IMR-90 (cell line): ENCODE data around the gene CNNM2. TPM values are rescaled to one million over a fixed set of nuclear protein-coding genes. Genes with fewer than 3 reads are reported as not detected.

ENCODE experiments used
- ATAC-seq: fragments of 200-7000 bp; cut with Tn5 transposase; 2 replicates; pipeline ENCODE4 v1.9.1; 2020; ENCODE audit warnings: low read depth, mild to moderate bottlenecking, moderate library complexity
- BruUV-seq: library from RNA; stranded (reverse); fragments of 400-500 nt; replicated peaks from 2 replicates; lab custom pipeline; 2021; lab: Mats Ljungman, UMichigan
- CTCF ChIA-PET: fragments of 300-600 bp; formaldehyde crosslinking; extraction: SDS; loops from one replicate; lab custom pipeline; 2021; ENCODE audit warnings: antibody characterized with exemption; lab: Yijun Ruan, JAX
- POLR2A ChIA-PET: fragments of 300-600 bp; sonication (Branson Sonifier 250); formaldehyde crosslinking; loops from one replicate; lab custom pipeline; 2022; ENCODE audit warnings: antibody characterized with exemption; ENCODE audit not compliant: unreplicated experiment; lab: Charles Lee
- DNase-seq: peaks from one replicate; pipeline ENCODE4 v3.0.0; 2013
- H2AFZ ChIP-seq: replicated peaks from 2 replicates; pipeline ENCODE3; 2013; ENCODE audit warnings: low read length, mild to moderate bottlenecking; ENCODE audit not compliant: poor library complexity
- H2AK5ac ChIP-seq: 2 replicates; pipeline ENCODE4 v1.6.1; 2013; ENCODE audit warnings: low read depth, low read length, inconsistent platforms
- H2AK9ac ChIP-seq: replicated peaks from 2 replicates; pipeline ENCODE3; 2013; ENCODE audit warnings: mild to moderate bottlenecking, low read depth, low read length, moderate library complexity; ENCODE audit not compliant: poor library complexity
- H2BK120ac ChIP-seq: 2 replicates; pipeline ENCODE4 v1.6.1; 2013; ENCODE audit warnings: low read depth, low read length, inconsistent platforms
- H2BK15ac ChIP-seq: 3 replicates; pipeline ENCODE4 v1.6.1; 2013; ENCODE audit warnings: low read depth, low read length, inconsistent platforms
- H2BK20ac ChIP-seq: 2 replicates; pipeline ENCODE4 v1.6.1; 2013; ENCODE audit warnings: low read depth, mild to moderate bottlenecking, inconsistent platforms, low read length, moderate library complexity
- H2BK5ac ChIP-seq: 2 replicates; pipeline ENCODE4 v1.6.1; 2013; ENCODE audit warnings: mild to moderate bottlenecking, low read depth, low read length, inconsistent platforms; ENCODE audit not compliant: poor library complexity, severe bottlenecking
- H3K14ac ChIP-seq: replicated peaks from 2 replicates; pipeline ENCODE4 v1.6.1; 2013; ENCODE audit warnings: low read depth, low read length, inconsistent platforms
- H3K18ac ChIP-seq: 2 replicates; pipeline ENCODE4 v1.6.1; 2013; ENCODE audit warnings: low read depth, low read length, control low read depth
- H3K23ac ChIP-seq: 2 replicates; pipeline ENCODE4 v1.6.1; 2013; ENCODE audit warnings: low read depth, low read length, inconsistent platforms
- H3K27ac ChIP-seq: 2 replicates; pipeline ENCODE4 v1.5.1; 2013; ENCODE audit warnings: mild to moderate bottlenecking, control low read depth, low read length; ENCODE audit not compliant: insufficient read depth
- H3K27me3 ChIP-seq: 2 replicates; pipeline ENCODE4 v1.6.1; 2013; ENCODE audit warnings: low read length; ENCODE audit not compliant: control insufficient read depth, insufficient read depth
- H3K36me3 ChIP-seq: 2 replicates; pipeline ENCODE4 v1.6.1; 2013; ENCODE audit warnings: low read length, mixed read lengths; ENCODE audit not compliant: control insufficient read depth, insufficient read depth
- H3K4ac ChIP-seq: 2 replicates; pipeline ENCODE4 v1.6.1; 2013; ENCODE audit warnings: low read depth, low read length, inconsistent platforms
- H3K4me1 ChIP-seq: 2 replicates; pipeline ENCODE4 v1.6.1; 2013; ENCODE audit warnings: low read length, mixed read lengths; ENCODE audit not compliant: control insufficient read depth, insufficient read depth
- H3K4me2 ChIP-seq: 2 replicates; pipeline ENCODE4 v1.6.1; 2013; ENCODE audit warnings: low read depth, mild to moderate bottlenecking, control low read depth, low read length, moderate library complexity
- H3K4me3 ChIP-seq: 2 replicates; pipeline ENCODE4 v1.5.1; 2013; ENCODE audit warnings: low read depth, mild to moderate bottlenecking, control low read depth, low read length, moderate library complexity; ENCODE audit not compliant: insufficient read depth
- H3K56ac ChIP-seq: 2 replicates; pipeline ENCODE4 v1.6.1; 2013; ENCODE audit warnings: low read length, inconsistent platforms; ENCODE audit not compliant: insufficient read depth; ENCODE audit errors: extremely low read depth
- H3K79me1 ChIP-seq, 2 experiments: 2 replicates each; pipeline ENCODE4 v1.6.1; 2013; ENCODE audit warnings: low read length in 2 of 2, inconsistent platforms in 1 of 2, low read depth in 1 of 2
- H3K9ac ChIP-seq: 2 replicates; pipeline ENCODE4 v1.6.1; 2013; ENCODE audit warnings: low read depth, low read length, control low read depth
- H3K9me1 ChIP-seq: 2 replicates; pipeline ENCODE4 v1.6.1; 2013; ENCODE audit warnings: low read length, inconsistent platforms; ENCODE audit not compliant: insufficient read depth
- H3K9me3 ChIP-seq: 2 replicates; pipeline ENCODE4 v1.6.1; 2013; ENCODE audit warnings: low read length; ENCODE audit not compliant: control insufficient read depth, insufficient read depth
- H4K20me1 ChIP-seq: 2 replicates; pipeline ENCODE4 v1.6.1; 2013; ENCODE audit warnings: low read length, inconsistent platforms; ENCODE audit not compliant: insufficient read depth
- H4K5ac ChIP-seq: 2 replicates; pipeline ENCODE4 v1.6.1; 2013; ENCODE audit warnings: mild to moderate bottlenecking, low read depth, low read length, control low read depth
- H4K8ac ChIP-seq, 2 experiments: 2 replicates each; pipeline ENCODE4 v1.6.1; 2013; ENCODE audit warnings: low read depth in 2 of 2, low read length in 2 of 2, control low read depth in 1 of 2, inconsistent platforms in 1 of 2
- H4K91ac ChIP-seq: 2 replicates; pipeline ENCODE4 v1.6.1; 2013; ENCODE audit warnings: low read depth, low read length, inconsistent platforms; ENCODE audit not compliant: insufficient read depth
- CEBPB ChIP-seq: IDR thresholded peaks from 2 replicates; pipeline ENCODE4 v1.6.1; 2012; ENCODE audit warnings: low read depth, low read length, improper control_type of control experiment
- WGBS, 2 experiments: methylation state at CpG; one replicate each; pipeline versions ENCODE4 v1.1.5 to v1.1.7; 2013; ENCODE audit warnings: missing lambda C conversion rate in 2 of 2; ENCODE audit not compliant: insufficient read length in 1 of 2; ENCODE audit errors: extremely low coverage in 2 of 2; 5-methylcytosine and 5-hydroxymethylcytosine counted together
- dilution Hi-C: fragments of 300-500 bp; cut with HindIII; formaldehyde crosslinking; loops from one replicate; pipeline ENCODE4 v1.14.3; 2018; ENCODE audit warnings: low sequenced_read_pairs; ENCODE audit not compliant: unreplicated experiment
- in situ Hi-C: fragments of 300-500 bp; cut with MboI; formaldehyde crosslinking; loops from 3 replicates; pipeline ENCODE4 v1.14.3; 2019; ENCODE audit warnings: low sequenced_read_pairs, inconsistent platforms, mixed read lengths
- intact Hi-C: fragments of 100-400 bp; cut with micrococcal nuclease; formaldehyde crosslinking; loops from 2 replicates; pipeline ENCODE4 v1.10.0; 2022
- polyA plus RNA-seq, 3 experiments: library from polyadenylated mRNA; depleted of rRNA; stranded (reverse); fragments of >200 nt; gene quantifications; 2 replicates each; pipeline ENCODE4 v1.2.3, GENCODE V29; 2012; ENCODE audit warnings: low replicate concordance in 1 of 3
- total RNA-seq: library from RNA; depleted of rRNA; stranded (reverse); fragments of >200 nt; gene quantifications from 2 replicates; pipeline ENCODE4 v1.2.3, GENCODE V29; 2012
- TF ChIP-seq, protein P1 (sequence below): fragments of 150-350 bp; IDR thresholded peaks from 2 replicates; pipeline ENCODE4 v1.6.1; 2017; ENCODE audit warnings: mild to moderate bottlenecking, antibody characterized with exemption, low read length, low read depth

The CNNM2 gene
- total and polyA plus RNA-seq, 2 of the 4 experiments (the other 2 are of a cell fraction), result 4.7 to 5.6 TPM

DNA sequence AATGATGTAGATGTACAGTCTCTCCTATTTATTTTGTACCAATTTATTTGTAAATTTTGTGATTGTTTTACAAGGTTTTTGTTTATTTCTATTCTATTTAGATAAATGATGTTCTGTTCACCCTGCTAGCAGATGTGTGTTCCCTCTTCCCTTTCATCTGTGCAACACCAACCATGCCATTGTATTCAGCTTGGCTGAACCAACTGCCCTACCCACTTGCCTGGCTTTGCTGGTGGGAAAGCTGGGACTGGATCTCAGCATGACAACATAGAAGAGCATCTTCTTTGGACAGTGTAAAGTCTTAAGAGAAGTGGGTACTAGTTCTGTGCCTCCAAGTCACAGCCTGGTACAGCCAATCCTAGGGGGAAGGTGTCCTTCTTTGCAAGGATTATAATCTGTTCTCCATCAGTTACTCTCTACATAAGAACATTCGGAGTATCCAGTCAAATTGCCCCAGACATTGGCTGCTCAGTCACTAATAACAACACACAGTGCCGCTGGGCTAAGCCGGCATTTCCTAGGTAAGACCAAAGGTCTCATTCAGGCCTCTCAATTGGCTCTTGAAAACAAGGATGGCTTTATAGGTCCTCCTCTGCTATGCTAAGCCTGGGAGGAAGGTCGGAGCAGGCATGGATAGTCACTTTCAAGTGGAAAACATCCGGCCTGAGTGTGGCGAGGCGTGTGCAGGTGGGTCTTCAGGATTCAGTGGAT, 165.3 kb downstream of the CNNM2 start:
- H3K4me3 ChIP-seq, result no peak overlapping the region
- H3K4ac ChIP-seq, result no peak overlapping the region
- DNase-seq (no peak), ATAC-seq (no peak)
- no peak overlapping the region for H3K4me2 ChIP-seq
- no peak for TF ChIP-seq CEBPB
- TF ChIP-seq, protein P1, sequence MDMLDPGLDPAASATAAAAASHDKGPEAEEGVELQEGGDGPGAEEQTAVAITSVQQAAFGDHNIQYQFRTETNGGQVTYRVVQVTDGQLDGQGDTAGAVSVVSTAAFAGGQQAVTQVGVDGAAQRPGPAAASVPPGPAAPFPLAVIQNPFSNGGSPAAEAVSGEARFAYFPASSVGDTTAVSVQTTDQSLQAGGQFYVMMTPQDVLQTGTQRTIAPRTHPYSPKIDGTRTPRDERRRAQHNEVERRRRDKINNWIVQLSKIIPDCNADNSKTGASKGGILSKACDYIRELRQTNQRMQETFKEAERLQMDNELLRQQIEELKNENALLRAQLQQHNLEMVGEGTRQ, result no peak
- H4K5ac ChIP-seq, result no peak overlapping the region
- no peaks in the 10 kb centered on the region for H3K9me3 ChIP-seq
- H3K36me3 ChIP-seq, result peaks cover 49% of the 10 kb centered on the region
- no peak overlapping the region for H2BK120ac ChIP-seq
- H2AK9ac ChIP-seq, result no peak overlapping the region
- no peak overlapping the region for H3K56ac ChIP-seq
- no peak overlapping the region for H3K27ac ChIP-seq
- no peak overlapping the region for H4K8ac ChIP-seq
- intact Hi-C loops (no loop called here), in situ Hi-C loops (loop anchor here (10.0 kb wide), 1 partner anchor 161 kb away; the partner anchor contains the start of gene RPEL1), dilution Hi-C loops (no loop called here)
- peaks cover 15% of the 10 kb centered on the region for H3K4me1 ChIP-seq
- no peak overlapping the region for H3K18ac ChIP-seq
- H3K14ac ChIP-seq, result no peak overlapping the region
- H3K79me1 ChIP-seq, result peaks cover 0 to 42% of the 10 kb centered on the region in 2 experiments; a peak in 3 of 4 replicates
- WGBS, 2 experiments, result 95% methylated on average over 4 of the region's 7 CpGs; no CpG with 5 or more reads in 1 of the 2 experiments
- H2BK15ac ChIP-seq, result no peak overlapping the region
- no peak overlapping the region for H3K23ac ChIP-seq
- peaks cover 20% of the 10 kb centered on the region for H3K9me1 ChIP-seq
- no peak overlapping the region for H2BK5ac ChIP-seq
- no peak overlapping the region for H2BK20ac ChIP-seq
- H3K27me3 ChIP-seq, result no peaks in the 10 kb centered on the region
- no peak overlapping the region for H2AFZ ChIP-seq
- H3K9ac ChIP-seq, result no peak overlapping the region
- POLR2A ChIA-PET, result no interaction called here
- BruUV-seq, result no TSS peak
- no peak overlapping the region for H4K91ac ChIP-seq
- H4K20me1 ChIP-seq, result peaks cover 13% of the 10 kb centered on the region; the same call in 1 of the 2 replicates
- CTCF ChIA-PET, result no interaction called here
- no peak overlapping the region for H2AK5ac ChIP-seq
